H1 (cell line): Measurements from ENCODE around the gene ILKAP. TPM values are rescaled to one million over a fixed set of nuclear protein-coding genes. Genes with fewer than 3 reads are reported as not detected.

Experiments used
- CTCF ChIA-PET: fragments of 300-600 bp; sonication (Branson Sonifier 250); formaldehyde crosslinking; loops from one replicate; lab custom pipeline; 2021; ENCODE audit not compliant: partially characterized antibody; lab: Charles Lee
- POLR2A ChIA-PET: fragments of 300-600 bp; sonication (Branson Sonifier 250); formaldehyde crosslinking; loops from one replicate; lab custom pipeline; 2021; ENCODE audit warnings: inconsistent platforms; ENCODE audit not compliant: partially characterized antibody; lab: Charles Lee
- DNase-seq, 2 experiments: peaks; one replicate each; pipeline versions ENCODE4 v3.0.0 to v3.0.0-alpha.2; 2010 to 2022; ENCODE audit warnings: low spot score in 2 of 2, low read depth in 1 of 2, mixed read lengths in 1 of 2
- FAIRE-seq: peaks from 2 replicates; lab custom pipeline; 2011; peaks lifted over from hg19 to GRCh38; lab: Jason Lieb, UNC
- H2AFZ ChIP-seq: 2 replicates; pipeline ENCODE4 v1.8.1; 2012; ENCODE audit warnings: low read length, inconsistent platforms
- H2AK5ac ChIP-seq: 2 replicates; pipeline ENCODE4 v1.6.1; 2013; ENCODE audit warnings: low read depth, low read length
- H2BK120ac ChIP-seq: replicated peaks from 2 replicates; pipeline ENCODE3; 2013; ENCODE audit warnings: low read depth, low read length, inconsistent platforms
- H2BK12ac ChIP-seq: 2 replicates; pipeline ENCODE4 v1.6.1; 2013; ENCODE audit warnings: low read depth, low read length
- H2BK15ac ChIP-seq: 2 replicates; pipeline ENCODE4 v1.6.1; 2013; ENCODE audit warnings: low read length
- H2BK20ac ChIP-seq: 2 replicates; pipeline ENCODE4 v1.6.1; 2013; ENCODE audit warnings: low read length
- H2BK5ac ChIP-seq: 2 replicates; pipeline ENCODE4 v1.6.1; 2013; ENCODE audit warnings: low read depth, low read length
- H3K14ac ChIP-seq: 2 replicates; pipeline ENCODE4 v1.6.1; 2013; ENCODE audit warnings: inconsistent platforms; ENCODE audit not compliant: insufficient read length
- H3K18ac ChIP-seq: 2 replicates; pipeline ENCODE4 v1.6.1; 2013; ENCODE audit warnings: low read length; ENCODE audit errors: extremely low read depth
- H3K23ac ChIP-seq: 2 replicates; pipeline ENCODE4 v1.6.1; 2013; ENCODE audit warnings: inconsistent platforms; ENCODE audit not compliant: insufficient read length
- H3K23me2 ChIP-seq: 2 replicates; pipeline ENCODE4 v1.6.1; 2013; ENCODE audit warnings: low read depth, low read length
- H3K27ac ChIP-seq: 2 replicates; pipeline ENCODE4 v1.6.1; 2011; ENCODE audit warnings: low read depth, low read length, inconsistent platforms
- H3K27me3 ChIP-seq, 4 experiments: replicated peaks in 1 of 4; 1 replicate in 1 of 4; 2 replicates in 3 of 4; pipeline versions ENCODE4 v1.6.1 to v1.8.1; 2011 to 2013; ENCODE audit warnings: low read length in 3 of 4, mild to moderate bottlenecking in 3 of 4, inconsistent platforms in 2 of 4, mixed read lengths in 2 of 4, moderate library complexity in 1 of 4; ENCODE audit not compliant: control insufficient read depth in 3 of 4, insufficient read depth in 3 of 4; ENCODE audit errors: extremely low read depth in 1 of 4
- H3K36me3 ChIP-seq, 4 experiments: 2 replicates each; pipeline versions ENCODE4 v1.6.1 to v1.8.1; 2011 to 2013; ENCODE audit warnings: mild to moderate bottlenecking in 4 of 4, low read length in 3 of 4, moderate library complexity in 2 of 4, control low read depth in 1 of 4, inconsistent platforms in 1 of 4; ENCODE audit not compliant: insufficient read depth in 4 of 4, control insufficient read depth in 2 of 4
- H3K4ac ChIP-seq: replicated peaks from 2 replicates; pipeline ENCODE3; 2013; ENCODE audit warnings: low read length, low read depth, mixed read lengths, inconsistent platforms; ENCODE audit not compliant: insufficient read length
- H3K4me1 ChIP-seq, 4 experiments: replicated peaks in 1 of 4; 1 replicate in 1 of 4; 2 replicates in 3 of 4; pipeline versions ENCODE4 v1.6.1 to v1.8.1; 2011 to 2013; ENCODE audit warnings: low read length in 3 of 4, inconsistent platforms in 2 of 4, mixed read lengths in 1 of 4; ENCODE audit not compliant: insufficient read depth in 4 of 4, control insufficient read depth in 3 of 4
- H3K4me2 ChIP-seq, 2 experiments: 2 replicates each; pipeline versions ENCODE4 v1.6.1 to v1.8.1; 2011 to 2013; ENCODE audit warnings: low read depth in 2 of 2, low read length in 2 of 2, control low read depth in 1 of 2, inconsistent platforms in 1 of 2, mild to moderate bottlenecking in 1 of 2; ENCODE audit not compliant: insufficient read depth in 1 of 2
- H3K4me3 ChIP-seq, 4 experiments: fragments of 200-600, 300-600 bp in 1 of 4; sonication (generic), shearing (Covaris generic), sonication (Bioruptor Twin) in 1 of 4; 2 replicates each; pipeline versions ENCODE4 v1.5.1 to v1.8.1; 2011 to 2016; ENCODE audit warnings: low read length in 4 of 4, low read depth in 3 of 4, control low read depth in 2 of 4, inconsistent platforms in 2 of 4, mild to moderate bottlenecking in 2 of 4, mixed read lengths in 1 of 4, moderate library complexity in 1 of 4; ENCODE audit not compliant: insufficient read depth in 2 of 4; ENCODE audit errors: extremely low read depth in 1 of 4
- H3K56ac ChIP-seq: replicated peaks from 2 replicates; pipeline ENCODE3; 2013; ENCODE audit warnings: low read depth, mild to moderate bottlenecking, mixed read lengths, low read length, inconsistent platforms; ENCODE audit not compliant: insufficient read length
- H3K79me1 ChIP-seq: 2 replicates; pipeline ENCODE4 v1.6.1; 2013; ENCODE audit warnings: low read depth, low read length, control low read depth
- H3K79me2 ChIP-seq, 2 experiments: 2 replicates each; pipeline versions ENCODE4 v1.6.1 to v1.8.1; 2012 to 2013; ENCODE audit warnings: low read length in 2 of 2, mild to moderate bottlenecking in 2 of 2, inconsistent platforms in 1 of 2; ENCODE audit not compliant: insufficient read depth in 2 of 2, control insufficient read depth in 1 of 2
- H3K9ac ChIP-seq, 4 experiments: replicated peaks in 1 of 4; 1 replicate in 1 of 4; 2 replicates in 3 of 4; pipeline versions ENCODE4 v1.6.1 to v1.8.1; 2011 to 2013; ENCODE audit warnings: low read depth in 3 of 4, low read length in 3 of 4, control low read depth in 2 of 4, mild to moderate bottlenecking in 2 of 4, moderate library complexity in 2 of 4, inconsistent platforms in 1 of 4; ENCODE audit errors: extremely low read depth in 1 of 4
- H3K9me3 ChIP-seq, 2 experiments: 2 replicates each; pipeline versions ENCODE4 v1.6.1 to v1.8.1; 2012 to 2013; ENCODE audit warnings: mild to moderate bottlenecking in 2 of 2, moderate library complexity in 2 of 2, control low read depth in 1 of 2, inconsistent platforms in 1 of 2, low read depth in 1 of 2, low read length in 1 of 2, mixed read lengths in 1 of 2; ENCODE audit not compliant: insufficient read depth in 2 of 2
- H4K20me1 ChIP-seq, 2 experiments: replicated peaks in 1 of 2; 2 replicates each; pipeline versions ENCODE3 to v1.8.1; 2011 to 2013; ENCODE audit warnings: inconsistent platforms in 2 of 2, low read length in 2 of 2, mild to moderate bottlenecking in 1 of 2; ENCODE audit not compliant: insufficient read depth in 2 of 2, control insufficient read depth in 1 of 2
- H4K5ac ChIP-seq: 2 replicates; pipeline ENCODE4 v1.6.1; 2013; ENCODE audit warnings: low read length, low read depth, mixed read lengths, inconsistent platforms; ENCODE audit not compliant: insufficient read length
- H4K8ac ChIP-seq: 2 replicates; pipeline ENCODE4 v1.8.0; 2013; ENCODE audit warnings: mild to moderate bottlenecking, moderate library complexity, low read length, inconsistent platforms; ENCODE audit not compliant: insufficient read depth; ENCODE audit errors: extremely low read depth
- H4K91ac ChIP-seq: replicated peaks from 2 replicates; pipeline ENCODE3; 2013; ENCODE audit warnings: low read length, mixed read lengths, inconsistent platforms; ENCODE audit not compliant: insufficient read length
- EZH2 ChIP-seq: fragments of 200-600 bp; sonication (generic); IDR thresholded peaks from 2 replicates; pipeline ENCODE4 v1.7.1; 2012; ENCODE audit warnings: low read depth, mild to moderate bottlenecking, moderate library complexity, low read length, inconsistent platforms; ENCODE audit not compliant: severe bottlenecking
- HDAC2 ChIP-seq, 2 experiments: fragments of 300-600 bp in 1 of 2; sonication (generic) in 1 of 2; IDR thresholded peaks; 2 replicates each; pipeline ENCODE4 v1.6.1; 2011 to 2012; ENCODE audit warnings: low read depth in 2 of 2, low read length in 2 of 2, mild to moderate bottlenecking in 2 of 2, moderate library complexity in 2 of 2, borderline replicate concordance in 1 of 2, inconsistent platforms in 1 of 2
- MAFK ChIP-seq: IDR thresholded peaks from 2 replicates; pipeline ENCODE4 v1.6.1; 2012; ENCODE audit warnings: low read depth, mild to moderate bottlenecking, improper control_type of control experiment, low read length
- RAD21 ChIP-seq, 2 experiments: IDR thresholded peaks in 1 of 2; conservative IDR thresholded peaks in 1 of 2; 2 replicates each; pipeline ENCODE4 v1.6.1; 2011; ENCODE audit warnings: low read depth in 2 of 2, low read length in 2 of 2, improper control_type of control experiment in 1 of 2, inconsistent platforms in 1 of 2, mild to moderate bottlenecking in 1 of 2, moderate library complexity in 1 of 2
- TAF1 ChIP-seq: IDR thresholded peaks from 2 replicates; pipeline ENCODE4 v1.6.1; 2011; ENCODE audit warnings: mild to moderate bottlenecking, low read depth, low read length
- WGBS, 2 experiments: shearing (Covaris generic) in 1 of 2; methylation state at CpG; one replicate each; pipeline versions ENCODE4 v1.1.6 to v1.1.7; 2013 to 2015; ENCODE audit warnings: low lambda C conversion rate in 2 of 2, mixed read lengths in 2 of 2, inconsistent platforms in 1 of 2, low coverage in 1 of 2, missing lambda C conversion rate in 1 of 2; ENCODE audit not compliant: insufficient replicate concordance in 2 of 2, insufficient coverage in 1 of 2, insufficient read length in 1 of 2; ENCODE audit errors: extremely low coverage in 1 of 2, missing lambda C conversion rate in 1 of 2; 5-methylcytosine and 5-hydroxymethylcytosine counted together
- polyA plus RNA-seq, 7 experiments: library from polyadenylated mRNA; depleted of rRNA in 3 of 7; stranded (reverse) in 5 of 7; unstranded in 2 of 7; fragments of >200 nt in 5 of 7; fragments of 200-250 nt in 2 of 7; gene quantifications; 1 replicate in 5 of 7; 2 replicates in 1 of 7; 4 replicates in 1 of 7; pipeline versions ENCODE4 v1.2.1 to v1.2.3, GENCODE V29; 2011 to 2013; ENCODE audit warnings: missing spikeins in 2 of 7, mixed read lengths in 2 of 7
- total RNA-seq: library from RNA; stranded (reverse); fragmentation: NEBNext Ultra II Directional; extraction: Animal tissue kit (Norgen Biotek cat#: 25700); gene quantifications from 2 replicates; pipeline ENCODE4 v1.2.1, GENCODE V29; 2021
- TF ChIP-seq, protein P1 (sequence below), 3 experiments: IDR thresholded peaks; 1 replicate in 2 of 3; 2 replicates in 1 of 3; pipeline versions ENCODE4 v1.5.1 to v1.6.1; 2011; ENCODE audit warnings: low read length in 3 of 3, mild to moderate bottlenecking in 3 of 3, inconsistent platforms in 2 of 3, low read depth in 1 of 3, moderate library complexity in 1 of 3; ENCODE audit not compliant: insufficient read depth in 1 of 3; ENCODE audit errors: control extremely low read depth in 1 of 3

The ILKAP gene
- total and polyA plus RNA-seq, 2 of the 8 experiments (the other 6 are each of a cell fraction or from before 2014, with no cell fraction given) = 23.5 to 33.8 TPM

DNA sequence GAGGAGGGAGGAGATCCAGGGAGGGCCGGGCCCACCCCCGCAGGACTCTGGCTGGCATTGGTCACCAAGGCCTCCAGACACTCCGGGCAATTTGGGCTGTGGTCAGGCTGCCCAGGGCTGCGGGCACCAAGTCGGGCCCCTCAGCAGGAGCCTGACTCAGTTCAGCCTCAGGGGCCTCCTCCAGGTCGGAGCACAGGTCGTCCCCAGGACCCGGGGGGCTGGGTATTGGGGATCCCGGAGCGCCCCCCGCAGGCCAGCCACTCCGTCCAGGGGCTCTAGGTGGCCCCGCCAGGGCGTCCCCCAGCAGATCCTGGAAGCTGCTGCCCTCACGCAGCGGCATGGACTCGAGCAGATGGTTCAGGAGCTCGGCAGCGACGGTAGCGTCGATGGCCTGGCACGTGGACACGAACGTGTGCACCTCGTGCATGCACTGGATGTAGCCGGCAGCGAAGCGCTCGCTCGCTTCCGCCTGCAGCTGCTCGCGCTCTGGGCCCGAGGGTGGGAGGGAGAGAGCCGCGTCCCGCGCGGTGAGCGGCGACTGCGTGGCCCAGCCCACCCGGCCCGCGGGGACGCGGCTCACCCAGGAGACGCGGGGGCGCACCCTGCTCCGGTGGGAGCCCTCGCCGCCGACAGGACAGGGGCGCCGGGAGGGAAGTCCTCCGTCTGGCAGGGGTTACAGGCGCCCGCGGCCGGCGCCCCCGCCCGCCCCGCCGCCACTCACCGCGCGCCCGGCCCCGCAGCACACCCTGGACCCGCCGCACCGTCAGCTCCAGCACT, 35.5 kb upstream of the ILKAP start:
- Histone ChIP-seq H2BK20ac (0 out of 2 replicates have a peak overlapping the region, but pooled peaks have one; percentile 13), H2BK5ac (no peak overlapping the region), H4K20me1 (peaks cover 0 to 10% of the 10 kb centered on the region in 2 experiments), H2AFZ (no peak overlapping the region), H4K5ac (no peak overlapping the region), H3K4me2 (peak overlapping the region; percentile 65 to 94), H3K9ac (no peak overlapping the region), H2AK5ac (no peak overlapping the region), H3K27me3 (peaks cover 11 to 59% (median 49%) of the 10 kb centered on the region in 4 experiments), H3K4me1 (peaks cover 3 to 15% (median 7%) of the 10 kb centered on the region in 4 experiments), H3K36me3 (peaks cover 0 to 7% (median 0%) of the 10 kb centered on the region in 4 experiments; a peak in 1 of 8 replicates), H3K4ac (peak overlapping the region; percentile 61), H3K9me3 (peaks cover 0 to 10% of the 10 kb centered on the region in 2 experiments; a peak in 2 of 4 replicates), H3K79me2 (no peaks in the 10 kb centered on the region), H2BK12ac (no peak overlapping the region), H2BK15ac (no peak overlapping the region), H3K23me2 (peaks cover 20% of the 10 kb centered on the region; the same call in 1 of the 2 replicates), H3K79me1 (no peaks in the 10 kb centered on the region), H4K91ac (no peak overlapping the region), H3K18ac (peak overlapping the region; percentile 71; the same call in 1 of the 2 replicates), H3K4me3 (peak overlapping the region in 3 of 4 experiments; percentile 7 to 58 (median 48); a peak in 4 of 8 replicates), H3K27ac (no peak overlapping the region), H4K8ac (no peak overlapping the region; the same call in 1 of the 2 replicates), H3K14ac (no peak overlapping the region), H3K56ac (no peak overlapping the region), H3K23ac (no peak overlapping the region), H2BK120ac (no peak overlapping the region)
- ChIA-PET POLR2A (interaction anchor here (1.0 to 3.0 kb wide), 12 partner anchors 8 to 177 kb away, joined by 3 to 21 read pairs (median 5); no protein-coding TSS in a partner anchor), CTCF (interaction anchor here (1.0 kb wide), 1 partner anchor 100 kb away, joined by 4 read pairs; no protein-coding TSS in a partner anchor)
- WGBS, 2 experiments = 60% methylated on average over 21 of the region's 75 CpGs; no CpG with 5 or more reads in 1 of the 2 experiments
- peak in 1 of 2 experiments; percentile 60 for DNase-seq
- FAIRE-seq = no peak
- TF ChIP-seq, protein P1, sequence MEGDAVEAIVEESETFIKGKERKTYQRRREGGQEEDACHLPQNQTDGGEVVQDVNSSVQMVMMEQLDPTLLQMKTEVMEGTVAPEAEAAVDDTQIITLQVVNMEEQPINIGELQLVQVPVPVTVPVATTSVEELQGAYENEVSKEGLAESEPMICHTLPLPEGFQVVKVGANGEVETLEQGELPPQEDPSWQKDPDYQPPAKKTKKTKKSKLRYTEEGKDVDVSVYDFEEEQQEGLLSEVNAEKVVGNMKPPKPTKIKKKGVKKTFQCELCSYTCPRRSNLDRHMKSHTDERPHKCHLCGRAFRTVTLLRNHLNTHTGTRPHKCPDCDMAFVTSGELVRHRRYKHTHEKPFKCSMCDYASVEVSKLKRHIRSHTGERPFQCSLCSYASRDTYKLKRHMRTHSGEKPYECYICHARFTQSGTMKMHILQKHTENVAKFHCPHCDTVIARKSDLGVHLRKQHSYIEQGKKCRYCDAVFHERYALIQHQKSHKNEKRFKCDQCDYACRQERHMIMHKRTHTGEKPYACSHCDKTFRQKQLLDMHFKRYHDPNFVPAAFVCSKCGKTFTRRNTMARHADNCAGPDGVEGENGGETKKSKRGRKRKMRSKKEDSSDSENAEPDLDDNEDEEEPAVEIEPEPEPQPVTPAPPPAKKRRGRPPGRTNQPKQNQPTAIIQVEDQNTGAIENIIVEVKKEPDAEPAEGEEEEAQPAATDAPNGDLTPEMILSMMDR (IDR thresholded peaks at IDR 0.05; ENCODE audit: control extremely low read depth in 1 of 3, insufficient read depth in 1 of 3, low read depth in 1 of 3, low read length in 3 of 3) = peak in 1 of 3 experiments; percentile 15; a peak in 1 of 4 replicates
- TF ChIP-seq EZH2 = no peak
- 0 out of 2 replicates have a peak, but pooled peaks have one; percentile 19 for TF ChIP-seq TAF1
- no peak; a peak in 1 of 4 replicates for TF ChIP-seq RAD21 (IDR thresholded peaks at IDR 0.05 in 1 of 2, conservative IDR thresholded peaks at IDR 0.05 in 1 of 2; ENCODE audit: low read depth in 2 of 2, low read length in 2 of 2)
- no peak for TF ChIP-seq MAFK
- peak in 1 of 2 experiments; percentile 54; a peak in 1 of 4 replicates for TF ChIP-seq HDAC2 (IDR thresholded peaks at IDR 0.05; ENCODE audit: borderline replicate concordance in 1 of 2, low read depth in 2 of 2, low read length in 2 of 2)
